Activated CD4-positive, alpha-beta T cell treated with anti-CD3 and anti-CD28 coated beads, Interleukin-10, Interleukin-2, amounts not matched to agents 100 ng/mL and 50 ng/mL, durations not matched to agents 16 hours and 8 hours (primary cell): Measurements from ENCODE around the gene SLC16A13.
"Not testable (repeated sequence)": the region's sequence is repeated elsewhere in the genome, so short reads cannot be mapped to it uniquely, and the experiment has no call there.

Source experiments
- DNase-seq: peaks from one replicate; pipeline ENCODE4 v3.0.0-alpha.2; 2020

Gene SLC16A13

DNA sequence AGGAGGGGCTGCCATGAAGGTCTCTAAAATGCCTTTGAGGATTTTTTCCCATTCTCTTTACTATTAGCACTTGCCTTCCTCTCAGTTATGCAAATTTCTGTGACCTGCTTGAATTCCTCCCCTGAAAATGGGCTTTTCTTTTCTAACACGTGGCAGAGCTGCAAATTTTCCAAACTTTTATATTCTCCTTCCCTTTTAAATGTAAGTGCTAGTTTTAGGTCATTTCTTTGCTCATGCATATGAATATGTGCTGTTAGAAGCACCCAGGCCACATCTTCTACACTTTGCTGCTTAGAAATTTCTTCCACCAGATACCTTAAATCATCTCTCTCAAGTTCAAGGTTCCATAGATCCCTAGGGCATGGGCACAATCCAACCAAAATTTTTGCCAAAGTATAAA lies 32.5 kb downstream of the SLC16A13 start:
- DNase-seq = no peak

DNA sequence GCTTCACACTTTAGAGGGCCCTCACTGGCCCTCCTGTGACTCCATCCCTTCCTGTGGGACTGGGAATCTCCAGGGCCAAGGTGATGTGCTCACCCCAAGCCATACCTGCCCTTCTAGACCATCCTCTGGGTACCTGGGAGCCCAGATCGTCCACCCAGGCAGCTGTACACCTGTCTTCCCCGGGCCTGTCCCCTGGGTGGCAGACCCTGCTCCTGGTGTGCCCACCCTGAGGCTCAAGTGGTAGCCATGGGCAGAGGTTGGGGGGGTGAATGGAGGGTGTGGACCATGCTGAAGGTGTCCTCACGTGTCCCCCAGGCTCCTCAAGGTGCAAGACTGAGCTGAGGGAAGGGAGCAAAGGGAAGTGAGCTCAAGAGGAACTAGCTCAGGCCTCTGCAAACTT lies 34.9 kb downstream of the SLC16A13 start:
- no peak for DNase-seq

DNA sequence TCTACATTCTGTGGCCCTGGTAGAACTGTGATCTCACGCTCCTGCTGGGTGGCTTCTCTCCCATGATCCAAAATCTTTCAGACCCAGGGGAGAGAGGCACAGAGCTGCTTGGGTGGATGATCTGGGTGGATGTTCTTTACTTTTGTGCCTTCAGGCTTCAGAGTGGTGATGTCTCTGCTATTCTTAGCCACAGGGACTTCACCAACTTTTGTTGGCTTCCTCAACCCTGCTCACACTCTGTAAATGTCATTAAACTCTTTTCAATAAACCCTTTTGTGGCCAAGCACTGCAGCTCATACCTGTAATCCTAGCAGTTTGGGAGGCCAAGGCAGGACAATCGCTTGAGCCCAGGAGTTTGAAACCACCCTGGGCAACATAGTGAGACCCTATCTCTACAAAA lies 36.6 kb downstream of the SLC16A13 start:
- DNase-seq = no peak

DNA sequence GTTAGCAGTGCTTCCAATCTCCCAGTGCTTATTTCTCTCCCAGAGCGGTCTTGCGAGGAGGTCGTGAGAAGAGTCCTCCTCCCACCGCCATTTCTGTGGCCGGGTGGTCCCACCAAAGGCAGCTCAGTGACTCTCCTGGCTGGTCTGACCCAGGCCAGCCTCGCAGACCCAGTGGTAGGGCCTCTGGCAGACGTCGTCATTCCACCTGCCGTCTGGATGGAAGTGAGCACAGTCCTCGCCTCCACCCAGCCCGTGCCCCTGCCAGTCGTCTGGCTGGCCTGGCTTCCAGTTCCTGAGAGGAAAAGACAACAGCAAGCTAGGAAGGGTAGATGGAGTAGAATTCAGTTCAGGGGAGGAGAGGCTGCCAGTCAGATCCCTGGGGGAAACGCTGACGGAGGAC lies 39.1 kb downstream of the SLC16A13 start:
- no peak for DNase-seq

DNA sequence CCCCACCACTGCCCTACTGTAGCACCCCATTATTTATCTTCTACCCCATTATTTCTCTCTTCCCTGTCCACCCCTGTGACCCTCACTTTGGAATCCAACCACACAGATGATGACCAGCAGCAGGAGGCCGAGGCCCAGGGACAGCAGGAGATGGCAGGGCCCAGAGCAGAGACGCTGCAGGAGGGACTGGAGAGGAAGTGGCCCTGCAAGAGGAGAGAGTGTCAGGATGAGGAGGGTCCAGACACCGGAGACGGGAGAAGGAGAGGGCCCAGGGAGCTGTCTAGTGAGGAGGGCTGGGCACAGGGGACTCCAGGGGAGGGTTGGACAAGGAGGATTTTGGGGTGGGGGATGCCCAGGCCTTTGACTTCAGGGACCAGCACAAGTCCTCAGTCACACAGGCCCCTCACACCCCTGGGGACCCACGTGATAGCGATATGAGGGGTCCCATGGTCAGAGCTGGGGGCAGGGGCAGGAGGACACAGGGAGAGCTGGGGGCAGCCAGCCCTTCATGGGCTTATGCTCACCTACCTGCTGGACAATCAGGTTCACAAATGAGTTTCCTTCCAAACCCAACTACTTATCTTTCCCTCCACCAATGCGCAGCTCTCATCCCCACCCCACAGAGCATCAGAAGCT lies 42.2 kb downstream of the SLC16A13 start:
- DNase-seq = no peak

DNA sequence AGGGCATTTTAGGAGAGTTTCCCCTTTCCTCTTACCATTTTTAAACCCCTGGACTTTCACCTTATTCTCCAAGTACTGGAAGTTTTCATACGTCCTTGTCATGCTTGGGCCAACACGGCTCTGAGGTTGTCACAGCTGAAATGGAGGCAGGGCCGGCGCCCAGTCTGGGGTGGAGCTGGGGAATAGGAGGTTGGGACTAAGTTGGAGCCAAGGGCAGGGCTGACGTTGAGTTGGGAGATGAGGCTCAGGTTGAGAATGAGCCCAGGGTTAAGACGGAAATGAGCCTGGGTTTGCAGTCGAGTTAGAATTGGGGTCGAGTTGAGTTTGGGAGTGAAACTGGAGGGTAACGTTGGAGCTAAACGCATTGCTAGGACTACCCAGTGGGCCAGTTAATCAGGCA lies 42.9 kb downstream of the SLC16A13 start:
- DNase-seq = no peak

DNA sequence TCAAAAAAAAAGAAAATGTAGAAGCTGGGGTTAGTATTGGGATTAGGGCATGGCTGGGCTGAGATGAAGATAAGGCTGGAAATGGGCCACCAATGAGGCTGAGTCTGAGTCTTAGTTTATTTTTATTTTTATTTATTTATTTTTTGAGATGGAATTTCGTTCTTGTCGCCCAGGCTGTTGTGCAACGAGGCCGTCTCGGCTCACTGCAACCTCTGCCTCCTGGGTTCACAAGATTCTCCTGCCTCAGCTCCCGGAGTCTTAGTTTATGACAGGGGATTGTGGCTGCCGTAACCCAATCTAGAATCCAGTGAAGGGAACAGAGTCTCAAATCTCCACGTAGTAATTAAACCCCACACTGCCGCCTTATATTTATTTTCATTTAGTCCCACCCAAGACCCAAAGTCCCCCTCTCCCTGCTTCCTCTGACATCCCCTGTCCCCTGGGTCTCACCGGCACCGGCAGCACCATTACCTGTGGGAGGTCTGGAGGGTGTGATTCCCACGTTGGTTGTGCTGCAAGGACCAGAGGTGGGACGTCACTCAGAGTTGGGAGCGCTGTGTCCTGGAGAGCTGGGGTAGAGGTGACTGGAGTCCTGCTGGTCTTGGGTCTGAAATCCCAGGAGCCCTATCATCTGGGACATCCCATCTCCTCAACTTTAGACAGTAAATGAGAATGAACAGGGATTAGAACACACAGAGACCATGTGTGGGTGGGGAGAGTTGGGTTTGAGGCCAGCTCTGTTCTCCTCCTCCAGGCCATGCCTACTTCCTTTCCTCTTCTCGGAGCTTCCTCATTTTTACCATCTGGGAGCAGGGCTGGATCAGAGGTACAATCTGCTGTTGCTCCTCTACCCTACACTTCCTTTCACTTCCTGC lies 44.0 kb downstream of the SLC16A13 start, which contains the start of gene CLEC10A:
TSS of gene CLEC10A (minus strand) at position 671 of the 875 bp plus-strand sequence. CDS start 1,439 bp downstream, outside the sequence.
- no peak for DNase-seq

DNA sequence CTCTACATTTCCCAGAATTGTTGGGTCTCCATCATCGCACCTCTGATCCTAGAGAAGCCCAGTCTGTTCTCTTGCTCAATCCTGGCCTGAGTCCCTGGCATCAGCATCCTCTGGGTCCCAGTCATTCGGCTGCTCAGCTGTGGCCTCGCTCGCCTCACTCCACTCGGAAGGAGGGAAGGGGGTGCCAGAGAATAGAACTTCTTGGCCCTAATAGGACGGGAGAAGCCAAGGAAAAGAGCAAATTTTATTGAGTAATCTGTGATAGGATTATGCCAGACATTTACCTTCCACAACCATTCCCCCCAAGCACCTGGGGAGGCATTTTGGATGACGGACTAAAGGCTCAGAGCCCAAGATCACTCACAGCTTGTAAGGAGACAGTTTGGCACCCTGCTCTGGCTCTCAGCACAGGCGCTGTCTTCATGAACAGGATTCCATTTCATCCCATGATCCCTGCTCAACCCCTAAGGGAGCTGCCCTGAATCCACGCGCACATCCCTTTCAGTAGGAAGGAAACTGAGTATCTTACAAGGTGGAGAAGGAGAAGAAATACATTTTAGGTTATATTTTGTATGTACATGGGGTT lies 44.7 kb downstream of the SLC16A13 start:
- DNase-seq = no peak

DNA sequence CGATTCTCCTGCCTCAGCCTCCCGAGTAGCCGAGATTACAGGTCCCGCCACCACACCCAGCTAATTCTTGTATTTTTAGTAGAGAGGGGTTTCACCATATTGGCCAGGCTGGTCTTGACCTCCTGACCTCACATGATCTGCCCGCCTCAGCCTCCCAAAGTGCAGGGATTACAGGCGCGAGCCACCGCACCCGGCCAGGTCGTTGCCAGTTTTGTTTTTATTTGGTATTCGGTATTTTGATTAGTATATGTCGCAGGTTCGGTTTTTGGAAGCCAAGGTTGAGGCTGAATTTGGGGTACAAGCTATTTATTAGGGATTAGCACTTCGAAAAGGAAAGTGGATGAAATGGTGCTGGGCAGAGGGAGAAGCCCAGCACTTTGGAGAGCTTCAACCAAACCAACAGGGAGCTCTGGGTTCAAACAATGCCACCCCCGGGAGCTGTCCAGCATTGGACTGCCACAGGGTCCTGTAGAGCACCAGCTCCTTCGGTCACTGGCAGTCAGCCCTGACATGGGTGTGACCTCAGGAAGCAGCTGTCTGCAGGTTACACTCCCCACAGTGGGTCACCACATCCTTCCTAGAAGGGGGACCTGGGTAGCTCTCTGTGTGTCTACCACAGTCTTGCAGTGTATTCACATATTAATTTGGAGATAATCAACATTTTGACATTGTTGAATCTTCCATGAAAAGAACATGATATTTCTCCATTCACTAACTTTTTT lies 45.7 kb downstream of the SLC16A13 start:
- peak; percentile 28 for DNase-seq

DNA sequence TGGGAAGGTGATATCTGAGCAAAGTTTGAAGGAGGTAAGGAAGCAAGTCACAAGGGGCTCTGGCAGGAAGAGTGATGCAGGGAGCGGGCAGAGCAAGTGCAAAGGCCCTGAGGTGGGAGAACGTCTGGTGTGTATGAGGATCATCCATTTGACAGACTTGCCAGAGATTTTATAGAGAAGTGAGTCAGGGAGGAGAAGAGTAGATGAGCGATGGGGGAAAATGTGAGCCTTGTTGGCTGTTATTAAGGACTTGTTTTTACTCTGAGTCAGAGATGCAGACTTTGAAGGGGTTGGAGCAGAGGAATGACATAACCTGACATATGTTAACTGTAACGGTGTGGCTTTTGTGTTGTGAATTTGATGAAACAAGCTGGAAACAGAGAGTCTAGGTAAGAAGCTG lies 47.8 kb downstream of the SLC16A13 start:
- DNase-seq = no peak

DNA sequence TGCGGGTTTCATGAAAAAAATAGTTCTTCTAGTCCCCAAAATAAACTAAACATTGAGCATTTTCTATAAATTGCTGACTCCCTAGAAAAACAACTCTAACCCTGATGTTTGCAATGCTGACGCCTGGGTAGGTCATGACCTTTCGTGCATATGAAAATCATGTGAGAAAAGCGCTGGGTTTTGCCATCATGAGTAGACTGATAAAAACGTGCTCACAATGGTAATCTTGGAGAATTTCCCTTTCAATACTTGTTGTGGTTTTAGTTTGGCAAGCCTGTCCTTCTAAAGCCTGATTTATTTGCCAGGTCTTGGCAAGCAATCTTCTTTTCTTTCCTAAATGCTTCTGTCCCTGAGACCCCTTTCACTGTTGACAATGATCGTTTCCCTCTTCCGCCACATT lies 48.3 kb downstream of the SLC16A13 start:
- no peak for DNase-seq

DNA sequence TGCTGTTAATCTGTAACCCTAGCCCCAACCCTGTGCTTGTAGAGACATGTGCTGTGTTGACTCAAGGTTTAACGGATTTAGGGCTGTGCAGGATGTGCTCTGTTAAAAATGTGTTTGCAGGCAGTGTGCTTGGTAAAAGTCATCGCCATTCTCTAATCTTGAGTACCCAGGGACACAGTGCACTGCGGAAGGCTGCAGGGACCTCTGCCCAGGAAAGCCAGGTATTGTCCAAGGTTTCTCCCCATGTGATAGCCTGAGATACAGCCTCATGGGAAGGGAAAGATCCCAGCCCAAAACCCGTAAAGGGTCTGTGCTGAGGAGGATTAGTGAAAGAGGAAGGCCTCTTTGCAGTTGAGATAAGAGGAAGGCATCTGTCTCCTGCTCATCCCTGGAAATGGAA lies 52.6 kb downstream of the SLC16A13 start:
- not testable (repeated sequence) for DNase-seq

DNA sequence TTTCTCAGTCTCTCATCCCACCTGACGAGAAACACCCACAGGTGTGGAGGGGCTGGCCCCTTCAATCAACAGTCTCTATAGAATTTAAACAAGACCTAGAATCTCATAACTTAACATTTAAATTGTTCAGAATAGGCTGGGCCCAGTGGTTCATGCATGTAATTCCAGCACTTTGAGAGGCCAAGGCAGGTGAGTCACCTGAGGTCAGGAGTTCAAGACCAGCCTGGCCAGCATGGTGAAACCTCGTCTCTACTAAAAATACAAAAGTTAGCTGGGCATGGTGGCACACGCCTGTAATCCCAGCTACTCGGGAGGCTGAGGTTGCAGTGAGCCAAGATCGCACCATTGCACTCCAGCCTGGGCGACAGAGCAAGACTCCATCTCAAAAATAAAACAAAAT lies 53.8 kb downstream of the SLC16A13 start:
- not testable (repeated sequence) for DNase-seq
